ENCODE results near the gene CREB5.

CREB5 gene

GRCh38 chr7:28641752-28642545 is 229.6 kb downstream of the CREB5 start:
- no peak for DNase-seq (ENCODE audit: low read depth, low spot score)

- DNase-seq (ENCODE audit: low read depth, low spot score), result no peak
Observed at GRCh38 chr7:28643188-28643569, 230.9 kb downstream of the CREB5 start.

DNA sequence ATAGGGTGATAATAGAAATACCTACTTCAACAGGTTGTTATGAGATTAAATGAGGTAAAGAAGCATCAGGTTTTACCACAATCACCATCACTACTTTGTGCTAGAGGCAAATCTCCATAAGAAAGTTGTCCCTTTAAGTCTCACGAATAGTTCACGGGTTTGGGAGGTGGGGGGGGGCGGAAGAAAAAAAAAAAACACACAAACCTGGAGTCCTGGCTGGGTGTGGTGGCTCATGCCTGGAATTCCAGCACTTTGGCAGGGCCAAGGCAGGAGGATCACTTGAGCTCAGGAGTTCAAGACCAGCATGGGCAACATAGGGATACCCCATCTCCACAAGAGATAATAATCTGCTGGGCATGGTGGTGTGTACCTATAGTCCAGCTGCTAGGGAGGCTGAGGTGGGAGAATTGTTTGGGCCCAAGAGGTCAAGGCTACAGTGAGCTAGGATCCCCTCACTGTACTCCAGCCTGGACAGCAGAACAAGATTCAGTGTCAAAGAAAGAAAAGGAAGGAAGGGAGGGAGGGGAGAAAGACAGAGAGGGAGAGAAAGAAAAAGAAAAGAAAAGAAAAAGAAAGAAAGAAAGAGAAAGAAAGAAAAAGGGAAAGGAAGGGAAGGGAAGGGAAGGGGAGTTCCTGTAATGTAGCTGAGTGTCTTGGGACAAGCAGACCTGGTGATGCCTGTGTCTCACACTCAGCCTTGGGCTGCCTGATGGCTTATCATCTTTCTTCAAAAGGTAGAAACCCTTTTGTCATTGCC is 231.4 kb downstream of the CREB5 start:
- DNase-seq (ENCODE audit: low read depth, low spot score), result no peak

- no peak for DNase-seq (ENCODE audit: low read depth, low spot score)
Observed at GRCh38 chr7:28645866-28646265, 233.5 kb downstream of the CREB5 start.

DNA sequence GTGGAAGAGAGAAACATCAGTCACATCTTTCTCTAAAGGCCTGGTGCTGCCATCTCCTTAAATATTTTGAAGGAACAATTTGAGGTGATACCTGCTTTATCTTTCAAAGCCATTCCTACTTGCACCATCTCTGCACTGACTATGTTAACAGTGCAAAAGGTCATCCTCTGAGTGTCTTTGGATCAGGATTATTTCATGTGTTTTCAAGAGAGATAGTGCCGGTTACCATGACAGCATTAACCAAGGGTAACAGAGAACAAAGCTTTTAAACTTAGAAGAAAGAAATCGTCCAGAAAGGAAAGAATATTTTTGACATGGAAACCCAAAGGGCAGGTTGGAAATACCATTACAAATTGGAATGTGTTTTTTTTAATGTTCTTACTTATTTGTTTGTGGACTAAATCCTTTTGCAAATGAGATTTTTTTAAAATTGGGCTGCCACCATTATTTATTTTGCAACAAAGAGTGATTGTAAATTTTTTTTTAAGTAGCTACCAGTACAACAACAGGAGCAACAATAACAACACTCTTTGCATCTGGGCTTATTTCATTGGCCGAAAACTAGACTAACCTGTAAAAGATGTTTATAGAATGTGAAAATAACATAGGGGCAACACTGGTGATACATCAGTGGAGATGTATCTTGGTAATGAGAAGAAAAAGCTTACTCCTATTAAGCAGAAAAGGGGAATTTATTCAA is 234.2 kb downstream of the CREB5 start:
- no peak for DNase-seq (ENCODE audit: low read depth, low spot score)

DNA sequence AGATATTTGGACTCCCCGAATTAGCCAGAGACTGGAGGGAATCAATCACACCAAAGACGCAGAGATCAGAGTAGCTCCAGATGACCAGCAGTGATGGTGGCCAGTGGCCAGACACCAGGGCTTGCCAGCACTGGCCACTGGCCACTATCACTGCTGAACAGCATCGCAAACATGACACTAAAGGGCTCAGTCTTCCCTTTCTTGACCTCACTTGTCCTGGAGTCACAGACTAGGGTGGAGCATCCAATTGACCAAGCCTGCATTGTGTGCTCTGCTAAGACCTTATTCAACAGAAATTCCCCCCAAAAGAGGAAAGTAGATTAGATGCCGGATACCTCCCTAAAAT is 234.7 kb downstream of the CREB5 start:
- DNase-seq (ENCODE audit: low read depth, low spot score), result no peak

- no peak for DNase-seq (ENCODE audit: low read depth, low spot score)
Observed at GRCh38 chr7:28649189-28649588, 236.9 kb downstream of the CREB5 start.

DNA sequence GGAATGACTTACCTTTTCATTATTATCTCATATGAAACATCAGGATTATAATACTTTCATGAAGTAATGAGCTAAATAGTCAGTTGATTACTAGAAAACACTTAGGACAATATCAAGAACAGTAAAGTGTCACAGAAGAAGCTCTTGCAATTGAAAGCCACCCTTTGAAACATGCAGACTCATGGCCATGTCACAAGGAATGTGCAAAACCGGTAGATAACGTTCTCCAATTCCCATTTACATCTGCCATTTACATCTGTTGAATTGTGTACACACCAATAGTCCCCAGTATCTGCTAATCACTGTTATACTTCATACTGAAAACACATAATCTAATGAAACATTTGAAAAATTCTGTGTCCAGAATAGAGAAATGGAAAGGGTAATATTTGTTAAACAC is 237.5 kb downstream of the CREB5 start:
- no peak for DNase-seq (ENCODE audit: low read depth, low spot score)

- no peak for DNase-seq (ENCODE audit: low read depth, low spot score)
Observed at GRCh38 chr7:28654110-28654509, 241.8 kb downstream of the CREB5 start.

DNA sequence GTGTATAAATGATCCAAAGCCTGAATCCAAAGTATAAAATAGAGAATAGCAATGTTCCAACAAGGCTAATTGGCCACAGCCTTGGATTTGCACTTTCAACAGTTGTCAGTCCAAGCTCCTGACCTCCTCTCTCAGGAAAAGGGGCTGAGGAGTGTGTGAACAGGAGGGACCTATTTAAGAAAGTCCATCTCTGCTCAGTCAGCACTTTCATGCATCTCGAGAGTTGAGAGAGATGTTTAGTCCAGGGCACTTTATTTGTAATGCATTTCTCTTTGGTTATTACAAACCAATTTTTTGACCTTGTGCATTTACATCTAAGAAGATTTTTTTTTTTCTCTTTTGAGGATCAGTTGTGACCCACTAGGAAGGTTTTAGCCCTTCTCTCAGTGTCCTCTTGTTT is 244.2 kb downstream of the CREB5 start:
- no peak for DNase-seq (ENCODE audit: low read depth, low spot score)

DNA sequence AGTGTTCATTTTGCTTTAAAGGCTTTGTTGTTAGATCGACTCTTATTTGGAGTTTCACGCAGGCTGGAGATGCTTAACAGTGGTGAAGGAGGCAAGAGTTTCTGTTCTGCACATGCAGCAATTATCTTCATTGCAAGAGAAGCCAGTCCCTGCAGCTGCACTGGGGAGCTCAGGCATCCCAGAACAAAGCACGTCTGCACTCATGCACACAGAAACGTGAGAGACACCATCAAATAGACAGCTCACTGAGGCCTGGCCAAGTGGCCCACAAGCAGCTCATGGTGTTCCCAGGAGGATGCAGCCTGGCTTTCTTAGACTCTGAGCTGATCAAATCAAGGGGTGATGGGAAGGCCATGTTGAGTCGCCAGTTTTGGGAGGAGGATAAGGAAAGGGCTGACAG is 246.1 kb downstream of the CREB5 start:
- DNase-seq (ENCODE audit: low read depth, low spot score), result no peak

DNA sequence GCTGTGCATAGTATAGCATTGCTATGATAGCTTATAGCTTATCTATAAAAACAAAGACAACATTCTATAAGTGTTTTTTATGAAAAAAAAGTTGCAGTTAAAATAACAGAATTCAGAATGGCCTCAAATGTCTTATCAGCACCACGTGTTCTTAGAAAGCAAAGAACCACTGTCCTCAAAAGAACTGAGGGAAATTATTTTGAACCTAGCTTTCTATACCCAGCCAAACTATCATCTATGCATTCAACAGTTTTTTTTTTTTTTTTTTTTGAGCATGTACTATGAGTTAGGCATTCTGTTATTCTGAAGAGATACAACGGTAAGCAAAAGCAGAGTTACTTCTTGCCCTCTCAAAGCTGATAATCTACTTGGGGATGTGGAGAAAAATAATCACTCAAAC is 247.8 kb downstream of the CREB5 start:
- DNase-seq (ENCODE audit: low read depth, low spot score), result no peak

GRCh38 chr7:28661826-28662595 is 249.7 kb downstream of the CREB5 start:
- DNase-seq (ENCODE audit: low read depth, low spot score), result no peak

GRCh38 chr7:28666154-28666553 is 253.8 kb downstream of the CREB5 start:
- DNase-seq (ENCODE audit: low read depth, low spot score), result no peak

DNA sequence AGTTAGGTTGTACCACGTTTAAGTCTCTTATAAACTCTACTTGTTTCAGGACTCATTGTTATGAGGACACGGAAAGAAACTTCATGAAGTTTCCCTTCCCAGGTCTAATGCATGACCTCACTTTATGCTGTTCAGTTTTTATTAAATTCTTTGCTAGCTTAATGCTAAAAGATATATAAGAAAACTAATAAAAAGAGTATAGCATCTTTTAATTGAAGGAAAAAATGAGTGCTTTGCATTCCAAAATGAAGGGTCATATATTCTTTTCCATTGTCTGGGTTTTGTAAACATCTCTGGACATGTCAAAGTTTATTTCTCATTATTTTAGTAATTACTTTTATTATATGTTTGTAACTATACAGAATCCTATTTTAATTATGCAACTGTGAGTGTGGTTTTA is 255.8 kb downstream of the CREB5 start:
- no peak for DNase-seq (ENCODE audit: low read depth, low spot score)

- no peak for DNase-seq (ENCODE audit: low read depth, low spot score)
Observed at GRCh38 chr7:28669330-28669729, 257.0 kb downstream of the CREB5 start.

- DNase-seq (ENCODE audit: low read depth, low spot score), result no peak
Observed at GRCh38 chr7:28671526-28671925, 259.2 kb downstream of the CREB5 start.

DNA sequence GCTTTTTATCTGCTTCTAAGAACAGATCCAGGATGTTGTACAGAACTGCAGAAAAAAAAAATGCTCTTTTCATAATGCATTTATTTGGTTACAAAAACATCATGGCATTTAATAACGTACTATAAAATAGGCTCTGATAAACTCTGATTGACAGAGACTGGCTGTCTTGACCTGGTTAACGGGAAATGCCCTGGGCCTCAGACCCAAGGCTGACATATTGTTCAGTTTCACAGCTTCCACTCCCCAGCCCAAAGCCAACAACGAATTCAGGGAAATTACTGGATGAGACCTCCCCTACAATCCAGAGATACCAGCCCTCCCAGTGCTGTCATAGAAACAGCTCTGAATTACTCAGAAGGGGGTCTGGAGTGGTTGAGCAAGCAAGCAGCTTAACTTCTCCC is 260.1 kb downstream of the CREB5 start:
- no peak for DNase-seq (ENCODE audit: low read depth, low spot score)

- no peak for DNase-seq (ENCODE audit: low read depth, low spot score)
Observed at GRCh38 chr7:28674359-28674782, 262.1 kb downstream of the CREB5 start.

DNA sequence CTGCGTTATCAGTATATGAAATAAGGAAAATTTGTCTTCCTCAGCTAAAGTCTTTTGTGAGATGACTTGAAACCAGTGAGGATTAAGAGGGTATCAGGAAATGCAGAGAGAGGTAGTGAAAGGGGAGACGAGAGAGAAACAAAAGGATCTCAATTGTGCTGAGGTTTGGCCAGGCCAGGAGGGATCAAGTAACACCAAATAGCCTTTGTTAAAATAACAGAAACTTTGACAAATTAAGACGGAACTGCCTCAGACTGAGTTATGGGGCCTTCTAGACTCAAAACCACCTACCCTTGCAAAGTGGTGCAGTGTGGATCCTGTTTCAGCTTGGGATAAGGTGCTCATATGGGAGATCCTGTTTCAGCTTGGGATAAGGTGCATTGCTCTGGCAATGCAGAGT is 263.1 kb downstream of the CREB5 start:
- DNase-seq (ENCODE audit: low read depth, low spot score), result no peak

GRCh38 chr7:28677668-28678067 is 265.4 kb downstream of the CREB5 start:
- DNase-seq (ENCODE audit: low read depth, low spot score), result no peak

DNA sequence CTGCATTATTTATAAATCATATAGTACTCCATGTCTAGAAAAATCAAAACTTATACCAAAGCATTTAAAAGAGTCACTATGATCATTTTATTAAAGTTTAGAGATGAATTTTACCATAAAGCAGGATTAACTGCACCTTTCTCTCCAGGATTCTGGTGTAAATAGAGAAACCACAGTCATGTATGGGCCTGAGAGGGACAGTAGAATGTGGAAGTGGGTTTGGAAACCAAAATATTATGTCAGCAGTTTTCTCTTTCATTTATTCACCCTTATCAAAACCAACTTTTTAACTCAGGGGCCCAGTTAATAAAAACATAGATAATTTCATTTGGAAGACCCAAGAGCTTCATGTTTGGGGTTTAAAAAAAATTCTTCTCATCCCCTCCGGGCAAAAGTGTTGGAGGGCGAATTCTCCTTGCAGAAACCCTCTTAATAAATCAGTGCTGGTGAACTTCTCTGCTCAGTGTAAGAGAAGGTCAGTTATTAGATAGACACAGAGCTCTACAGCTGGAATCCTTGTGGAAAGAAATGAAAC is 266.2 kb downstream of the CREB5 start:
- no peak for DNase-seq (ENCODE audit: low read depth, low spot score)

Data from brain pericyte (primary cell).